Activated CD4-positive, alpha-beta T cell treated with anti-CD3 and anti-CD28 coated beads for 36 hours (primary cell): ENCODE data around the gene SHOC2. TPM values are rescaled to one million over a fixed set of nuclear protein-coding genes. Genes with fewer than 3 reads are reported as not detected.

Experiments
- ATAC-seq: fragments of 200-7000 bp; cut with Tn5 transposase; one replicate; pipeline ENCODE4 v1.10.0; 2021; ENCODE audit warnings: mild to moderate bottlenecking, moderate library complexity
- CTCF ChIA-PET: fragments of 350-600 bp; sonication (Branson Sonifier 250); formaldehyde crosslinking; loops from one replicate; lab custom pipeline; 2021; ENCODE audit warnings: antibody characterized with exemption; lab: Charles Lee
- POLR2A ChIA-PET: fragments of 350-600 bp; sonication (Branson Sonifier 250); formaldehyde crosslinking; loops from one replicate; lab custom pipeline; 2021; ENCODE audit warnings: antibody characterized with exemption, inconsistent platforms; lab: Charles Lee
- DNase-seq: peaks from one replicate; pipeline ENCODE4 v3.0.0-alpha.2; 2020
- H3K27ac Mint-ChIP-seq: one replicate; pipeline ENCODE4 v1.8.0; 2021; ENCODE audit warnings: mixed read lengths
- H3K27me3 Mint-ChIP-seq: one replicate; pipeline ENCODE4 v1.8.0; 2021; ENCODE audit warnings: mixed read lengths
- H3K36me3 Mint-ChIP-seq: one replicate; pipeline ENCODE4 v1.8.0; 2021; ENCODE audit warnings: low read depth, mixed read lengths
- H3K4me1 Mint-ChIP-seq: one replicate; pipeline ENCODE4 v1.8.0; 2021; ENCODE audit warnings: mixed read lengths
- H3K4me3 Mint-ChIP-seq: one replicate; pipeline ENCODE4 v1.8.0; 2021; ENCODE audit warnings: mild to moderate bottlenecking, moderate library complexity, mixed read lengths
- H3K9me3 Mint-ChIP-seq: one replicate; pipeline ENCODE4 v1.8.0; 2021; ENCODE audit warnings: low read depth, mixed read lengths
- intact Hi-C, 2 experiments: fragments of 100-400 bp; cut with DNase I in 1 of 2; cut with micrococcal nuclease in 1 of 2; formaldehyde crosslinking; loops; one replicate each; pipeline versions ENCODE4 v1.14.2 to v1.15.1; 2022 to 2024; cut with DNase I, micrococcal nuclease
- total RNA-seq, 2 experiments: library from RNA; stranded (reverse); gene quantifications; one replicate each; pipeline ENCODE4 v1.2.3, GENCODE V29; 2021

SHOC2 gene
- total RNA-seq, 2 experiments from 2014 or later: 31.3 to 40.4 TPM

GRCh38 chr10:110944792-110945396 lies 25.5 kb downstream of the SHOC2 start:
- H3K27ac Mint-ChIP-seq: no peak overlapping the region
- CTCF ChIA-PET: interaction anchor here (0.5 to 1.5 kb wide), 6 partner anchors 12 to 199 kb away, joined by 3 to 7 read pairs (median 3); no protein-coding TSS in a partner anchor
- POLR2A ChIA-PET: interaction anchor here (0.7 kb wide), 1 partner anchor 26 kb away, joined by 3 read pairs; the partner anchor contains the start of gene BBIP1
- DNase-seq (no peak), ATAC-seq (no peak)
- peaks cover 58% of the 10 kb centered on the region for H3K36me3 Mint-ChIP-seq
- H3K4me1 Mint-ChIP-seq: peaks cover 43% of the 10 kb centered on the region
- H3K4me3 Mint-ChIP-seq: no peak overlapping the region
- no peaks in the 10 kb centered on the region for H3K27me3 Mint-ChIP-seq
- H3K9me3 Mint-ChIP-seq: peaks cover 9% of the 10 kb centered on the region
- intact Hi-C loops: no loop called here

- H3K4me3 Mint-ChIP-seq: no peak overlapping the region
- DNase-seq (no peak), ATAC-seq (no peak)
- H3K27me3 Mint-ChIP-seq: no peaks in the 10 kb centered on the region
- H3K36me3 Mint-ChIP-seq: peaks cover 59% of the 10 kb centered on the region
- ChIA-PET CTCF (interaction anchor here (0.6 to 1.7 kb wide), 3 partner anchors 9 to 266 kb away, joined by 3 to 5 read pairs (median 3); no protein-coding TSS in a partner anchor), POLR2A (no interaction called here)
- H3K9me3 Mint-ChIP-seq: peaks cover 13% of the 10 kb centered on the region
- intact Hi-C loops: no loop called here
- no peak overlapping the region for H3K27ac Mint-ChIP-seq
- peaks cover 39% of the 10 kb centered on the region for H3K4me1 Mint-ChIP-seq
Measured at GRCh38 chr10:110946496-110946895, 27.1 kb downstream of the SHOC2 start.

GRCh38 chr10:110947061-110947595 lies 27.7 kb downstream of the SHOC2 start:
- H3K27ac Mint-ChIP-seq: no peak overlapping the region
- CTCF ChIA-PET: interaction anchor here (1.7 kb wide), 2 partner anchors 9 to 20 kb away, joined by 3 to 5 read pairs; no protein-coding TSS in a partner anchor
- ATAC-seq: no peak
- peaks cover 62% of the 10 kb centered on the region for H3K36me3 Mint-ChIP-seq
- intact Hi-C loops: no loop called here
- DNase-seq: no peak
- peaks cover 39% of the 10 kb centered on the region for H3K4me1 Mint-ChIP-seq
- H3K4me3 Mint-ChIP-seq: no peak overlapping the region
- no peaks in the 10 kb centered on the region for H3K27me3 Mint-ChIP-seq
- POLR2A ChIA-PET: no interaction called here
- H3K9me3 Mint-ChIP-seq: peaks cover 13% of the 10 kb centered on the region

- peaks cover 20% of the 10 kb centered on the region for H3K4me1 Mint-ChIP-seq
- ChIA-PET POLR2A (no interaction called here), CTCF (no interaction called here)
- no peak overlapping the region for H3K4me3 Mint-ChIP-seq
- peaks cover 11% of the 10 kb centered on the region for H3K9me3 Mint-ChIP-seq
- H3K27ac Mint-ChIP-seq: no peak overlapping the region
- intact Hi-C loops: no loop called here
- H3K27me3 Mint-ChIP-seq: no peaks in the 10 kb centered on the region
- peaks cover 50% of the 10 kb centered on the region for H3K36me3 Mint-ChIP-seq
- ATAC-seq: no peak
- DNase-seq: no peak
Measured at GRCh38 chr10:110951381-110951780, 32.0 kb downstream of the SHOC2 start.

- H3K27me3 Mint-ChIP-seq: no peaks in the 10 kb centered on the region
- peaks cover 1% of the 10 kb centered on the region for H3K9me3 Mint-ChIP-seq
- no peak for ATAC-seq
- H3K27ac Mint-ChIP-seq: no peak overlapping the region
- no peak for DNase-seq
- no peak overlapping the region for H3K4me3 Mint-ChIP-seq
- H3K36me3 Mint-ChIP-seq: peaks cover 17% of the 10 kb centered on the region
- peaks cover 23% of the 10 kb centered on the region for H3K4me1 Mint-ChIP-seq
- CTCF ChIA-PET: interaction anchor here (1.1 kb wide), 1 partner anchor 35 kb away, joined by 4 read pairs; no protein-coding TSS in a partner anchor
- intact Hi-C loops: no loop called here
- POLR2A ChIA-PET: no interaction called here
Measured at GRCh38 chr10:110957606-110958005, 38.2 kb downstream of the SHOC2 start.

- no peak overlapping the region for H3K4me3 Mint-ChIP-seq
- peaks cover 34% of the 10 kb centered on the region for H3K4me1 Mint-ChIP-seq
- no peak overlapping the region for H3K27ac Mint-ChIP-seq
- H3K36me3 Mint-ChIP-seq: peaks cover 11% of the 10 kb centered on the region
- no peaks in the 10 kb centered on the region for H3K27me3 Mint-ChIP-seq
- CTCF ChIA-PET: interaction anchor here (1.1 kb wide), 1 partner anchor 8 kb away, joined by 4 read pairs; no protein-coding TSS in a partner anchor
- H3K9me3 Mint-ChIP-seq: no peaks in the 10 kb centered on the region
- DNase-seq: no peak
- no peak for ATAC-seq
- intact Hi-C loops: loop anchor here in 1 of 2 experiments (5.0 kb wide), 1 partner anchor 37 kb away; no protein-coding TSS in a partner anchor
- POLR2A ChIA-PET: no interaction called here
Measured at GRCh38 chr10:110959379-110960332, 40.3 kb downstream of the SHOC2 start.

- H3K36me3 Mint-ChIP-seq: peaks cover 5% of the 10 kb centered on the region
- H3K4me1 Mint-ChIP-seq: peaks cover 35% of the 10 kb centered on the region
- H3K27me3 Mint-ChIP-seq: no peaks in the 10 kb centered on the region
- intact Hi-C loops: loop anchor here in 1 of 2 experiments (5.0 kb wide), 1 partner anchor 38 kb away; no protein-coding TSS in a partner anchor
- ChIA-PET POLR2A (no interaction called here), CTCF (no interaction called here)
- H3K9me3 Mint-ChIP-seq: no peaks in the 10 kb centered on the region
- ATAC-seq (no peak), DNase-seq (no peak)
- no peak overlapping the region for H3K27ac Mint-ChIP-seq
- no peak overlapping the region for H3K4me3 Mint-ChIP-seq
Measured at GRCh38 chr10:110960333-110960712, 40.9 kb downstream of the SHOC2 start.

- no peak for DNase-seq
- POLR2A ChIA-PET: no interaction called here
- peaks cover 8% of the 10 kb centered on the region for H3K36me3 Mint-ChIP-seq
- no peaks in the 10 kb centered on the region for H3K27me3 Mint-ChIP-seq
- H3K4me1 Mint-ChIP-seq: peaks cover 41% of the 10 kb centered on the region
- no peak overlapping the region for H3K4me3 Mint-ChIP-seq
- H3K9me3 Mint-ChIP-seq: no peaks in the 10 kb centered on the region
- ATAC-seq: no peak
- CTCF ChIA-PET: interaction anchor here (0.7 to 1.9 kb wide), 5 partner anchors 11 to 163 kb away, joined by 3 to 4 read pairs (median 3); no protein-coding TSS in a partner anchor
- H3K27ac Mint-ChIP-seq: no peak overlapping the region
- intact Hi-C loops: loop anchor here in 1 of 2 experiments (5.0 kb wide), 1 partner anchor 40 kb away; no protein-coding TSS in a partner anchor
Measured at GRCh38 chr10:110962443-110962842, 43.0 kb downstream of the SHOC2 start.

- Mint-ChIP-seq H3K9me3 (no peaks in the 10 kb centered on the region), H3K4me1 (peaks cover 44% of the 10 kb centered on the region), H3K27ac (no peak overlapping the region), H3K4me3 (no peak overlapping the region), H3K36me3 (peaks cover 8% of the 10 kb centered on the region), H3K27me3 (no peaks in the 10 kb centered on the region)
- no peak for ATAC-seq
- intact Hi-C loops: loop anchor here in 1 of 2 experiments (5.0 kb wide), 1 partner anchor 41 kb away; no protein-coding TSS in a partner anchor
- ChIA-PET POLR2A (no interaction called here), CTCF (interaction anchor here (0.7 to 1.3 kb wide), 4 partner anchors 26 to 164 kb away, joined by 3 read pairs; no protein-coding TSS in a partner anchor)
- no peak for DNase-seq
Measured at GRCh38 chr10:110963162-110963561, 43.8 kb downstream of the SHOC2 start.

GRCh38 chr10:110964681-110965080 lies 45.3 kb downstream of the SHOC2 start:
- intact Hi-C loops: loop anchor here in 1 of 2 experiments (5.0 kb wide), 1 partner anchor 42 kb away; no protein-coding TSS in a partner anchor

GRCh38 chr10:110965216-110965615 lies 45.8 kb downstream of the SHOC2 start:
- CTCF ChIA-PET: interaction anchor here (0.6 to 1.3 kb wide), 4 partner anchors 28 to 882 kb away, joined by 3 to 4 read pairs (median 3); no protein-coding TSS in a partner anchor
- H3K9me3 Mint-ChIP-seq: no peaks in the 10 kb centered on the region
- no peak overlapping the region for H3K4me3 Mint-ChIP-seq
- H3K4me1 Mint-ChIP-seq: peaks cover 51% of the 10 kb centered on the region
- H3K27me3 Mint-ChIP-seq: no peaks in the 10 kb centered on the region
- ATAC-seq (no peak), DNase-seq (no peak)
- intact Hi-C loops: no loop called here
- no peak overlapping the region for H3K27ac Mint-ChIP-seq
- H3K36me3 Mint-ChIP-seq: peaks cover 7% of the 10 kb centered on the region
- POLR2A ChIA-PET: no interaction called here

More at GRCh38 chr10:110964681-110965080, 45.3 kb downstream of the SHOC2 start:
- POLR2A ChIA-PET: no interaction called here
- DNase-seq (no peak), ATAC-seq (no peak)
- Mint-ChIP-seq H3K9me3 (no peaks in the 10 kb centered on the region), H3K36me3 (peaks cover 7% of the 10 kb centered on the region), H3K4me3 (no peak overlapping the region), H3K4me1 (peaks cover 47% of the 10 kb centered on the region), H3K27ac (no peak overlapping the region), H3K27me3 (no peaks in the 10 kb centered on the region)
- CTCF ChIA-PET: interaction anchor here (1.2 kb wide), 1 partner anchor 39 kb away, joined by 3 read pairs; no protein-coding TSS in a partner anchor
